ENCODE data around the gene PRUNE2. TPM values are rescaled to one million over a fixed set of nuclear protein-coding genes. Genes with fewer than 3 reads are reported as not detected.

PRUNE2 gene
- total RNA-seq, 2 donors from 2014 or later = 58.6 to 78.9 TPM

DNA sequence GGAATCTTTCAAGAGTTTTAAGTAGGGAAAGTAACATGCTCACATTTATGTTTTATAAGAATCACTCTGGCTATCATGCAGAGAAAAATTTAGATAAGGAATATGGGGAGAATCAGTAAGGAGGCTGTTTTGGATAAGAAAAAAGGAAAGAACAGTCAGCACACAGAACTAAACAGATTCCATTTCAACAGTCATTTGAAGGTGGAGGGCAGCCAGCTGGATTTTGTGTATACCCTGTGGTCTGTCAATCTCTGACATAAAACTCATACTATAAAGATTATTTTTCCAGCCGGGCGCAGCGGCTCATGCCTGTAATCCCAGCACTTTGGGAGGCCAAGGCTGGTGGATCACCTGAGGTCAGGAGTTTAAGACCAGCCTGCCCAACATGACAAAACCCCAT, 77.5 kb downstream of the PRUNE2 start:
- Histone ChIP-seq H3K36me3 (no peaks in the 10 kb centered on the region), H3K9me3 (no peaks in the 10 kb centered on the region), H3K27ac (no peak overlapping the region), H3K4me1 (replicated peaks) (no peaks in the 10 kb centered on the region), H3K27me3 (replicated peaks; ENCODE audit: insufficient read depth) (no peaks in the 10 kb centered on the region), H3K4me3 (no peak overlapping the region)
- WGBS = 40% methylated on average over 3 of the region's 3 CpGs
- DNase-seq (ENCODE audit: low spot score) = no peak
- TF ChIP-seq, protein P1, sequence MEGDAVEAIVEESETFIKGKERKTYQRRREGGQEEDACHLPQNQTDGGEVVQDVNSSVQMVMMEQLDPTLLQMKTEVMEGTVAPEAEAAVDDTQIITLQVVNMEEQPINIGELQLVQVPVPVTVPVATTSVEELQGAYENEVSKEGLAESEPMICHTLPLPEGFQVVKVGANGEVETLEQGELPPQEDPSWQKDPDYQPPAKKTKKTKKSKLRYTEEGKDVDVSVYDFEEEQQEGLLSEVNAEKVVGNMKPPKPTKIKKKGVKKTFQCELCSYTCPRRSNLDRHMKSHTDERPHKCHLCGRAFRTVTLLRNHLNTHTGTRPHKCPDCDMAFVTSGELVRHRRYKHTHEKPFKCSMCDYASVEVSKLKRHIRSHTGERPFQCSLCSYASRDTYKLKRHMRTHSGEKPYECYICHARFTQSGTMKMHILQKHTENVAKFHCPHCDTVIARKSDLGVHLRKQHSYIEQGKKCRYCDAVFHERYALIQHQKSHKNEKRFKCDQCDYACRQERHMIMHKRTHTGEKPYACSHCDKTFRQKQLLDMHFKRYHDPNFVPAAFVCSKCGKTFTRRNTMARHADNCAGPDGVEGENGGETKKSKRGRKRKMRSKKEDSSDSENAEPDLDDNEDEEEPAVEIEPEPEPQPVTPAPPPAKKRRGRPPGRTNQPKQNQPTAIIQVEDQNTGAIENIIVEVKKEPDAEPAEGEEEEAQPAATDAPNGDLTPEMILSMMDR (IDR thresholded peaks at IDR 0.05) = no peak
- TF ChIP-seq POLR2AphosphoS5 (IDR thresholded peaks at IDR 0.05) (no peak), POLR2A (IDR thresholded peaks at IDR 0.05) (no peak)
- intact Hi-C loops (cut with DNase I) = no loop called here

DNA sequence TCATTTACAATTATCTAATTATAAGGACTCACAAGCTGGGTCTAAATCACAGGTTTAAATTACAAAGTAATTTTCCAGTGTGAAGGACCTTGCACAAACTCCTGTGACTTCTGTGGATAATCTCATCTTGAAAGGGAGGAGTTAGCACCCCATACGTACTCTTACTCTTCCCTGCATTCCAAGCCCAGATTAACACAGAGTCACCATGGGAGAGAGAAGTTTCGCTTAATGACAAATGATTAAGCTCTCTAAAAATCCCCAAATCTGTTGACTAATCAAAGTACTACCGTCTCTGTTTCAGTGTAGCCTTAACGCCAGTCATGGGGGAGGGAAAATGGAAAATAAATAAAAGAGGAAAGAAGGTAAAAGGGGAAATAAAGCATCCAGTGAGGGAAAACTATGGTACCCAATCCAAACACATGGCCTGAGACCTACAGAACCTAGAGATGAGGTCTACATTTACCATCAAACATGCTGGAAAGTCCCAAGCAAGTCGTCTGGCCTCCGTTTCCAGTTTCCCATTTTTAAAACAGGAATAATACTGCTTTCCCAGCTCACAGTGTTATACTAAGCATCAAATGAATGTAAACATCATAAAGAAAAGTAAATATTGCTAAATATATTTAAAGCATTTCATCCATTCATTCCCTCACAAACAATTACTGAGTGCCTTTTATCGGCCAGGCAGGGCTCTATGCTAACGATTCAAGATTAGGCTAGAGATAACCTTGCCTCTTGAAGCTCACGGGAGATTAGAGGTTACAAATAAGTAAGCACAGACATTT, 78.4 kb downstream of the PRUNE2 start:
- DNase-seq (ENCODE audit: low spot score) = no peak
- H3K9me3 ChIP-seq = no peaks in the 10 kb centered on the region
- WGBS = 56% methylated on average over 9 of the region's 9 CpGs
- intact Hi-C loops (cut with DNase I) = no loop called here
- no peaks in the 10 kb centered on the region for H3K4me1 ChIP-seq (replicated peaks)
- no peaks in the 10 kb centered on the region for H3K27me3 ChIP-seq (replicated peaks; ENCODE audit: insufficient read depth)
- H3K4me3 ChIP-seq = no peak overlapping the region
- H3K36me3 ChIP-seq = no peaks in the 10 kb centered on the region
- no peak overlapping the region for H3K27ac ChIP-seq
- TF ChIP-seq, protein P1 (IDR thresholded peaks at IDR 0.05) = no peak
- TF ChIP-seq POLR2A (IDR thresholded peaks at IDR 0.05) = no peak
- TF ChIP-seq POLR2AphosphoS5 (IDR thresholded peaks at IDR 0.05) = no peak

DNA sequence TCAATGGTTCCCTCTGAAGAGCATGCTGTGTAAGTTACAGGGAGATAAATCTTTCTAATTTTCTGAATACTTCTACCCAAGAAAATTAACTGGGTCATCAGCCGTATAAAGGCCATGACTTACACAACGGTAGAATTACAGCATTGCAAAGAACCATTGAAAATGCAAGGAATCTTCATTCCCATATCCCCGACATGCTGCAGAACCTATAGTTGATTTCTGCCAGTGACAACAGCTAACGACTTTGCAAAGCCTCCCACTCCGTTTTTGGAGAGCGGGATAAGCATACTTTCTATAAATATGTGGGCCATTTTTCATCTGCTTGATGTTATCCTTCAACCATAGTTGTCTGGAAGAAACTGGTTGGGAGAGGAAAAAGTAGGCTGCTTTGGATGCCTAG, 85.5 kb downstream of the PRUNE2 start:
- WGBS = 83% methylated on average over 6 of the region's 6 CpGs
- intact Hi-C loops (cut with DNase I) = no loop called here
- DNase-seq (ENCODE audit: low spot score) = no peak
- Histone ChIP-seq H3K27ac (no peak overlapping the region), H3K9me3 (no peaks in the 10 kb centered on the region), H3K36me3 (no peaks in the 10 kb centered on the region), H3K4me3 (no peak overlapping the region), H3K27me3 (replicated peaks; ENCODE audit: insufficient read depth) (no peaks in the 10 kb centered on the region), H3K4me1 (replicated peaks) (no peaks in the 10 kb centered on the region)
- no peak for TF ChIP-seq POLR2AphosphoS5 (IDR thresholded peaks at IDR 0.05)
- TF ChIP-seq, protein P1 (IDR thresholded peaks at IDR 0.05) = no peak
- no peak for TF ChIP-seq POLR2A (IDR thresholded peaks at IDR 0.05)

DNA sequence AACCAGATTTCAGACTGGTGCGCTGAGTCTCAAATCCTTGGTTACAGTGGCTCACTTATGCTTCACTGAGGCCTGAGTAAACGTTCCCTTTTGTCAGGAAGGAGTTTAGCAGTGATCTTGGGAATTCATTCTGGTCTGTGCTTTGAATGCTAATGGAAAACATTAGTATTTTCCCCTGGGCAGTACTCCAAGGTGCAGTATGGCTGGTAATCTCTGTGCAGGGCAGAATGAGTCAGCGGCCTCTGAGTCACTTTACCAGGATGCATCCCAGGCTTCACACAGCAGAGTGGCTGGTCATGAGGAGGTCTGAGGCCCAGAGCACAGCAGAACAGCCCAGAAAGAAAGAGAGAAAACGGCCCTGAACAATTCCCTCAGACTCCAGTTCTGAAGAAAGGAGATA, 87.6 kb downstream of the PRUNE2 start:
- TF ChIP-seq POLR2A (IDR thresholded peaks at IDR 0.05) = no peak
- TF ChIP-seq, protein P1 (IDR thresholded peaks at IDR 0.05) = no peak
- TF ChIP-seq POLR2AphosphoS5 (IDR thresholded peaks at IDR 0.05) = peak; percentile 70
- DNase-seq (ENCODE audit: low spot score) = peak; percentile 21
- Histone ChIP-seq H3K4me3 (no peak overlapping the region), H3K36me3 (no peaks in the 10 kb centered on the region), H3K9me3 (no peaks in the 10 kb centered on the region), H3K27ac (peak overlapping the region; percentile 58 to 60), H3K4me1 (replicated peaks) (no peaks in the 10 kb centered on the region), H3K27me3 (replicated peaks; ENCODE audit: insufficient read depth) (no peaks in the 10 kb centered on the region)
- 52% methylated on average over 4 of the region's 4 CpGs for WGBS
- intact Hi-C loops (cut with DNase I) = no loop called here

DNA sequence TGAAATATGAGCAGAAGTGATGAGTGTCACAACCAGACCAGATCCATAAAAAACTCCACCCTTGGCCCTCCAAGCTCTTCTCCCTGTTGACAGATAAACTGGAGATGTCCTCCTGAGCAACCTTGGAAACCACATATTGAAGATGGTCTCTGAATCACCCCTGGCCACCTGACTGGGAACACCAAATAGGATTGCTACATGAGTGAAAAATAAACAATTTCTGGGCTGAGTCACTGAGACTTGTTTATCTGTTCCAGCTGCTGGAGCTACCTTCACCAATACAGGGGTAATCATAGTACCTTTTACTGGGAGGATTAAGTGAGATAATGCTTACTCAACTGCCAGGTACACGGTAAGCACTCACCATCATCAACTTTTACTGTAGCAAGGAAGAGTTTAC, 88.4 kb downstream of the PRUNE2 start:
- Histone ChIP-seq H3K27ac (peak overlapping the region in 1 of 2 donors; percentile 60), H3K9me3 (no peaks in the 10 kb centered on the region), H3K36me3 (no peaks in the 10 kb centered on the region), H3K27me3 (replicated peaks; ENCODE audit: insufficient read depth) (no peaks in the 10 kb centered on the region), H3K4me3 (no peak overlapping the region), H3K4me1 (replicated peaks) (no peaks in the 10 kb centered on the region)
- intact Hi-C loops (cut with DNase I) = no loop called here
- 88% methylated on average over 1 of the region's 1 CpG for WGBS
- no peak for DNase-seq (ENCODE audit: low spot score)
- TF ChIP-seq POLR2A (IDR thresholded peaks at IDR 0.05) = no peak
- TF ChIP-seq, protein P1 (IDR thresholded peaks at IDR 0.05) = no peak
- TF ChIP-seq POLR2AphosphoS5 (IDR thresholded peaks at IDR 0.05) = no peak

Measured in prostate gland (tissue), 2 donors.